Measurements from ENCODE around the gene ARAP1. TPM values are rescaled to one million over a fixed set of nuclear protein-coding genes. Genes with fewer than 3 reads are reported as not detected.

The ARAP1 gene
- total RNA-seq, 1 donor from 2014 or later: 80.6 TPM

- DNase-seq (ENCODE audit: low spot score): no peak
Observed at GRCh38 chr11:72705442-72706365, 46.5 kb downstream of the ARAP1 start.

DNA sequence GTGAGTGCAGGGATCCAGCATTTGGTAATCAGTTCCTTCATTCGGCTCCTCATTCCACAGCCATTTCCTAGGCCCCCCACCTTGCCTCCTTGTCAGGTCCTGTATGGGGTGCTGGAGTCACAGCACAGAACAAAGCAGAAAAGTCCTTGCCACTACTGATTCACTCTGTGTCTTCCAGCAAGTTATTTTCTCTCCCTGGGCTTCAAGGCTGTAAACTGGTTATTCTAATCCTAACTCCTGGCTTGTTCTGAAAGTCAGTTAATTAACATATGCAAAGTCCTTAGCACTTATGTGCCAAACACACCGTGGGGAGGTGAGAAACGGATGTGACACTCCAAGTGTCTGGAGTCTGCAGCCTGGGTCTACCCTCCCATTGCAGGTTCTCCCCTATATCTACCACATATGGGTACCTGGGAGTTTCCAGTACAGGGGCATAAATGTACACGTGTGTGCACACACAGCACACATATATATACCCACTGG is 47.4 kb downstream of the ARAP1 start:
- no peak for DNase-seq (ENCODE audit: low spot score)

DNA sequence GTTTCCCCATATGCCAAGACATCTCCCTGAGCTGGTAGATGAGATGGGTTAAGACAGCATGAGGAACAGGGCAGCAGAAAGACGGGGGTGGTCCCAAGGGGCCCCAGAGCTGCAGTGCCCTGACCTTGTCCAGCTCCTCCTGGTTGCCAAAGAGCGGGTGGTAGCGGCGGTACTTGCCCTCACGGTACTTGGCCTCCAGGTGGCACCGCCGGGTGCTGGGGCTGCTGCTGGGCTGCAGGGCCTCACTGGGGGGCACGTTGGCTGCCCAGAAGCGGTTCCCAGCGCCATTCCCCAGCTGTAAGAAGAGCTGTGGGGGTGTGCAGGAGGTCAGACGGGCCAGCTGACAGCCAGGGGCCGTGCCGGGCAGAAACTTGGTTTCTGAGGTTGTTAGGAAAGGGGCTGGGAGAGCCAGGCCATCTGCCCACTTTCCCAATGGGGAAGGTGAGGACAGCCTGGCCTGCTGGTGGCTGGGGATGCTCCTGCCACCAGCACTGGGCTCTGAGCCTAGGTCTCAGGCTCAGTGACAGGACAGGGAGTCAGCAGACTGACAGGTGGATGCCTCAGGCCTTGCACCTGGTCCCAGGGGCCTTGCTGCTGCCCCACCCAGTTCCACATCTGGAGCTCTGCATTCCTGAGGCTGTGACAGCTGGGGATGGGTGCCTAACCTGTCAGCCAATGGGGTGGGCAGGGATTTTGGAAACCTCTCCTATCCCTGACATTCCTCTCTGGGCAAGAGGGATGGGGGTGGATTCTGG is 48.0 kb downstream of the ARAP1 start:
- DNase-seq (ENCODE audit: low spot score): no peak

GRCh38 chr11:72703267-72704008 is 48.8 kb downstream of the ARAP1 start:
- no peak for DNase-seq (ENCODE audit: low spot score)

DNA sequence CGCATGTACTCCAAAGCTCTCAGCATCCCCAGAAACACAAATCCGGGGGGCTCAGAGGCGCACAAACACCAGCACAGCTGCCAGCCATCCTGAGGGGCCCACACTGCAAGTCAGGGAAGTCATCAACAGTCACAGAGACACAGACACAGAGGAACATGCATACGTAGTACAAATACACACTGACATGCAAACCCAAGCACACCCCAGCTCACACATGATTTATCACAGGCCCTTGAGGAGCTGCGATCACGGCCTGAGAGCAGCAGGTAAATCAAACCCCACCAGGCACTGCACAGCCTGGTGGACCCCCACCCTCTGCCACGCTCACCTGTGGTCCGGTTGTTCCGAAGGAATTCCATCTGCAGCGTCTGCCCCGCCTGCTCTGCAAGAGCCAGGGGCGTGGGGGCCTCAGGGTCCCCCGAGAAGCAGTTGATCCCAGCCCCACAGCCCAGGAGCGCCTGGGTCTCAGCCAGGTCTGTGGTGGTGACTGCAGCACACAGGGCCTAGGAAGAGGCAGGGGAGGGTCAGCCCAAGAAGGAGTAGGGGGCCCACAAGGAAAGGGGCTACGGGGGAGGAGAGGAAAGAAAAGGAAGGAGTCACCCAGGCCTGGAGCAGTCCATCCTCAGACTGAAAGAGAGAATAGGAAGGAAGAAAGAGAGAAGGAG is 49.5 kb downstream of the ARAP1 start:
- DNase-seq (ENCODE audit: low spot score): no peak

DNA sequence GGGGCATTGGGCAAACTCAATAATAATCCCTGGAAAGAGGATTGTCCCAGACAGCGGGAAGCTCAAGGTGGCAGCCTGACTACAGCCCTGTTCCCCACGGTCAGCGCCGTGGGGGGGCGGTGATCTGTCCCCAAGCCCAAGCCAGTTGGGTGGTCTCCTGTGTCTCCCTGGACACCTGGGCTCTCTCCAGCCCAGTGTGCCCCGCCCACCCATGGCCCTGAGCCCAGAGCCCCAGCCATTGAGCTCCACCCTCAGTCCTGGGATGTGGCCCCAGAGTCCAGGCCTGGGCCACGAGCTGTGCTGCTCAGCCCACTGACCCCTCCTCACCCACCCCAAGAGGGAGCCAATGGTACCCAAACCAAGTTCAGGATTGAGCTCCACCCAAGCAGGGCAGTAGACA is 50.1 kb downstream of the ARAP1 start:
- DNase-seq (ENCODE audit: low spot score): no peak

DNA sequence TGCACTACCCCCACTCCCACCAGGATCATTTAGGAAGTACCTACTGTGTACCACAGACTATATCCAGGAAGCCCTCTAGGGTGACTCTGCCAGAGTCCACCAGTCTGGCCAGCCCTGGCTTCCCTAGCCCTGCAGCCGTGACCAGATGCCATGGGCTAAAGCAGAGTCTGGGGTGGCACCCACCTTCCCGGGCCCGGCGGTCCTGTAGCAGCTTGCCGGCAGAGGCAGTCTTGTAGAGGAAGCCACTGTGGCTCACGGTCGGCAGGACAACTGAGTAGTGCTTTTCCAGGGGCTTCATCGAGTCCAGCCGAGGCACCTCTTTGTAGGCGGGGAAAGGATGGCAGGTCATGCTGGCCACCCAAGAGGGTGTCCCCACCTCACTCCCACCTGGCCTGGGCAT is 50.7 kb downstream of the ARAP1 start:
- no peak for DNase-seq (ENCODE audit: low spot score)

DNA sequence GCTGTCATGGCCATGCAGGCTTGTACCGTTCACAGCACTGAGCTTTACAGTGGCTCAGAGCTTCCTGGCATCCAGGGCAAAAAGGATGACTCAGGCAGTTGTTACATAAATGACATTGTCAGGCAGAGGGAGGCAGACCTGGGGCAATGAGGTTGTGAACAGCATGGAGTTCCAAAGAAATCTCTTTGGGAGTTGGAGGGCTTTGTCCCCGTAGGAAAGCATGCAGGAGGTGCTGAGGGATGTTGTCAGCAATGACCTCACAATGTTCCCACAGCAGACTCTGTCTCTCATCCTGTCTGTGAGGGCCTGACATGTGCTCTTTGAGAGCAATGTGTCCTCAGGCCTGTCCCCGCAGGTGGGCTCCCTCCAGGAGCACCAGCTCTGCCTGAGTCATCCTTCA is 52.1 kb downstream of the ARAP1 start:
- DNase-seq (ENCODE audit: low spot score): no peak

GRCh38 chr11:72697814-72698213 is 54.4 kb downstream of the ARAP1 start:
- no peak for DNase-seq (ENCODE audit: low spot score)

GRCh38 chr11:72696866-72697700 is 55.1 kb downstream of the ARAP1 start:
- DNase-seq (ENCODE audit: low spot score): no peak

DNA sequence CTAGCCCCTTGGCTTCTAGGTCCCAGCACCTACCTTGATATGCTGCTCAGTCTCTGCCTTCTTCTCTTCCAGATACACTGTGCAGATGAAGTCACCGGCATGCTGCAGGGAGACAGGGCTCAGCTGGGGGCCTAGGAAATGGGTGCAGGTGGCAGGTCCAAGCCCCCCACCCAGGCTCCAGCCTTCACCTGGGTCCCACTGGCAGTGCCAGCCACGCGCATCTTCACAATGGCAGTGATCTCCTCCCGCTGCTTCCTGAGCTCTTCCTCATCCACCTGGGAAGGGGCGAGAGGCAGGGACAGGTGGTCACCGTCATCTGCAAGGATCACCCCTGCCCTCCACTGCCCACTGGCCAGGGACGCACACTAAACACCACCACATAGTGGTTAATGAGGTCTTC is 56.9 kb downstream of the ARAP1 start:
- DNase-seq (ENCODE audit: low spot score): no peak

GRCh38 chr11:72693271-72693968 is 58.8 kb downstream of the ARAP1 start:
- DNase-seq (ENCODE audit: low spot score): no peak

GRCh38 chr11:72692498-72693237 is 59.5 kb downstream of the ARAP1 start:
- no peak for DNase-seq (ENCODE audit: low spot score)

DNA sequence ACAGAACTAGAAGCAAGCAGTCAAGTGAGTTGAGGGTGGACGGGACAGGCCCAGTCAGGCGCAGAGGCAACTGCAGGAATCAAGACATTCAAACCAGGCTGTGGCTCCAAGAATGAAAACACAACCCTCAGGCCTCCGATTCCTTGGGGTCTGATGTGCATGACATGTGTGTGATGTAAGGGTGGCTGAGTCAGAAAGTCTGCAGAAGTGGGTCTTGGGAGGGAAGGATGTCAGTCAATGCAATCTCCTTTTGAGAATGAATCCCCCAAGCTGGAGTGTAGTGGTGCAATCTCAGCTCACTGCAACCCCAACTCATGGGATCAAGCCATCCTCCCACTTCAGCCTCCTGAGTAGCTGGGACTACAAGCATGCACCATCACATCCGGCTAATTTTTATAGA is 62.0 kb downstream of the ARAP1 start:
- DNase-seq (ENCODE audit: low spot score): no peak

DNA sequence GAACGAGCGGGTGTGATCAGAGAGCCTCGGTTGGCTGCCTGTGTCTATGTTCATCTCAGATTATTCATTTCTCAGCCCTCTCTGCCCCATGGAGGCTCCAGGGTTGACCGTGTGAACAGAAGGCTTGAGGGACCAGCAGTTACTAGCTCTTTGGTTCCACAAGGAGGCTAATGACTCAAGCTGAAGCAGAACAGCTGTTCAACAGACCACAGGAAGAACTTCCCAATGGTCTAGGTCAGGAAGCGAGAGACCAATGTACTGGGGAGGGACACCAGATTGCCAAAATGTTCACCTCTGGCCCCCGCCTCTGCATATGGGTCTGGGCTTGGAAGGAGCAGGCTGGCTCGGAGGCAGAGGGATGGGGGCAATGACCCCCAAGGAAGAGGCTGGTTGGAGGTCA is 63.3 kb downstream of the ARAP1 start:
- DNase-seq (ENCODE audit: low spot score): no peak

DNA sequence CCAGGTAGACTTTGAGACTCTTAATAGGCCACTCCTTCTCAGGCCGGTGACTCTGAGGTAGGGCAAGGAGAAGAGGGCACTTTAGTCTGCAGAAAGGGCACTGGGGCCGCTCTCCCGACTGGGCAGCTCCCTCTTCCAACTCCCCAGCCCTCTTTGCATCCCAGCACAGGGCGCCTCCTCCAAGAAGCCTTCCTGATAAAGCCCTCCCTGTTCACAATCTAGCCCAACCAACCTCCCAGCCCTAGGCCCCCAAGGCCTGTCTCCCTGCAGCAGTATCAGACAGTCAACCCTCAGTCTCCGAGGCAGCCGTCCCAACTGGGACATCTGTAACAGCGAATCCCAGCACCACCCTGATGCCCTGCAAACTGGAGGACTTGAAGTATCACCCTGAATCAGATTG is 63.7 kb downstream of the ARAP1 start:
- no peak for DNase-seq (ENCODE audit: low spot score)

GRCh38 chr11:72687326-72687725 is 64.9 kb downstream of the ARAP1 start:
- DNase-seq (ENCODE audit: low spot score): no peak

DNA sequence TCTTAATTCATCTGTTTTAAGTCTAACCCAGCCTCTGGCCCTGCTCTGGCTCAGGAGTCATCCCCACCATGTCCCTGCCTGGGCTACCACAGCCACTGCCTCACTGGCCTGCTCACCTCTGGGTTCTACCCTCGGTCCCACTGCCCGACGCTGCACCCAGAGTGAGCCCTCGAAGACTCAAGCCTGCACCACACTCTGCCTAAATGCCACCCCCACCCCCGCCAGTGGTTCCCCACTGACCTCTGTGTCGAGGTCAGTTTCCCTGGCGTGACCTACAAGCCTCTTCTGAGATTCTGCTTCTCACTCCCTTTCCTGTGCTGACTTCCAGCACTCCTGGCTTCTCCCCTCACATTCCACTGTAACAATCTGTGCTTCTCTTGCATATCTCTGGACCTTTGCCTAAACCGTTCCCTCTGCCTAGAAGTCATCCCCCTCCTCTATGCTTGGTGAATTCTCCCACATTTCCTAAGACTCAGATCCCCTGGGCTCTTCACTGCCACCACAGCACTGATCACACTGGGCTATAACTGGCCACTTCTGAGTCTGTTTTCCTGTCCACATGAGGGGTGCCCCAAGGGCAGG is 65.5 kb downstream of the ARAP1 start:
- DNase-seq (ENCODE audit: low spot score): no peak

Measured in mesenteric fat pad (tissue), 1 donor.